GM21786 (cell line): ENCODE measurements around the gene KIR2DL1.
"Not testable (repeated sequence)": the region's sequence is repeated elsewhere in the genome, so short reads cannot be mapped to it uniquely, and the experiment has no call there.

Source experiments
- ATAC-seq: cut with Tn5 transposase; IDR thresholded peaks from one replicate; pipeline ENCODE4 v1.9.1; 2021; ENCODE audit not compliant: unreplicated experiment

Gene KIR2DL1

DNA sequence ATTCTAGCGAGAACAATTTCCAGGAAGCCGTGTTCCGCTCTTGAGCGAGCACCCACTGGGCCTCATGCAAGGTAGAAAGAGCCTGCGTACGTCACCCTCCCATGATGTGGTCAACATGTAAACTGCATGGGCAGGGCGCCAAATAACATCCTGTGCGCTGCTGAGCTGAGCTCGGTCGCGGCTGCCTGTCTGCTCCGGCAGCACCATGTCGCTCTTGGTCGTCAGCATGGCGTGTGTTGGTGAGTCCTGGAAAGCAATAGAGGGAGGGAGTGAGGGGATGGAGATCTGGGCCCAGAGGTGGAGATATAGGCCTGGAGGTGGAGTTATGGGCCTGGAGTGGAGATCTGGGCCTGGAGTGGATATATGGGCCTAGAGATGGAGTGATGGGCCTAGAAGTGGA lies at the start of gene KIR2DL1:
KIR2DL1 (plus strand) TSS at position 148 of the 400 bp plus-strand sequence; CDS start at position 206, 58 bp downstream.
- not testable (repeated sequence) for ATAC-seq

DNA sequence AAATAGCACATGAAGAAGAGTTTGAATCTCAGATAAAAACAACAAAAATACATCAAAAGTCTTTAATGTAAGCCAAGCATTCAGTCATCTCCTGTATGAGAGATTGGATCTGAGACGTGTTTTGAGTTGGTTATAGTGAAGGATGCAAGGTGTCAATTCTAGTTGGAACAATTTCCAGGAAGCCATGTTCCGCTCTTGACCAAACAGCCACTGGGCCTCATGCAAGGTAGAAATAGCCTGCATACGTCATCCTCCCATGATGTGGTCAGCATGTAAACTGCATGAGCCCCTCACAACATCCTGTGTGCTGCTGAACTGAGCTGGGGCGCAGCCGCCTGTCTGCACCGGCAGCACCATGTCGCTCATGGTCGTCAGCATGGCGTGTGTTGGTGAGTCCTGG lies 45.5 kb upstream of the KIR2DL1 start, which contains the start of gene KIR3DL3:
KIR3DL3 (plus strand) TSS at position 301 of the 400 bp plus-strand sequence; CDS start at position 356, 55 bp downstream.
- no peak for ATAC-seq

- no peak for ATAC-seq
Observed at GRCh38 chr19:54724644-54725043, 44.9 kb upstream of the KIR2DL1 start.

DNA sequence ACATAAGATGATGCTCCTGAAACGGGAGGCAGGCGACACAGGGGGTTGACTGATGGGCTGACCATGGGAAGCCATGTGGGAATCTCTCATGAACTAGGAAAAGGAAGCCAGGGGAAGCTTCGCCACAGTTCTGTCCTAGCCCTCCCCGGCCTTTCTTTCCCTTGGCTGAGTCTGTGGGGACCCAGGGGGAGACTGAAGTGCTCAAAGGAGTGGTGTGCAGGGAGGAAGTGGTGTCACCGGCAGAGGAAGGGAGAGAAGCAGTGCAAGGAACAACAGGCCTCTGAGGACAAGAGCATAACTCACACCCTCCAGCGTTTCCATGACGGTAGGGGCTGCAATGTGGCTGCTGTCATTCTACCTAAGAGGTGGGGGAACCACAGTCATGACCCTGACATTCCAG lies 44.3 kb upstream of the KIR2DL1 start:
- no peak for ATAC-seq

- ATAC-seq = no peak
Observed at GRCh38 chr19:54727562-54727961, 42.0 kb upstream of the KIR2DL1 start.

GRCh38 chr19:54728167-54728566 lies 41.4 kb upstream of the KIR2DL1 start:
- no peak for ATAC-seq

- ATAC-seq = no peak
Observed at GRCh38 chr19:54729416-54730188, 40.0 kb upstream of the KIR2DL1 start.

- ATAC-seq = no peak
Observed at GRCh38 chr19:54731191-54731590, 38.4 kb upstream of the KIR2DL1 start.

DNA sequence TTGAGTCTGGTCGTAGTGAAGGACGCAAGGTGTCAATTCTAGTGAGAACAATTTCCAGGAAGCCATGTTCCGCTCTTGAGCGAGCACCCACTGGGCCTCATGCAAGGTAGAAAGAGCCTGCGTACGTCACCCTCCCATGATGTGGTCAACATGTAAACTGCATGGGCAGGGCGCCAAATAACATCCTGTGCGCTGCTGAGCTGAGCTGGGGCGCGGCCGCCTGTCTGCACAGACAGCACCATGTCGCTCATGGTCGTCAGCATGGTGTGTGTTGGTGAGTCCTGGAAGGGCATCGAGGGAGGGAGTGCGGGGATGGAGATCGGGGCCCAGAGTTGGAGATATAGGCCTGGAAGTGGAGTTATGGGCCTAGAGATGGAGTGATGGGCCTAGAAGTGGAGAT lies 31.3 kb upstream of the KIR2DL1 start, which contains the start of gene KIR2DL3:
KIR2DL3 (plus strand) TSS at position 208 of the 400 bp plus-strand sequence; CDS start at position 241, 33 bp downstream.
- ATAC-seq = not testable (repeated sequence)

- ATAC-seq = no peak
Observed at GRCh38 chr19:54738715-54739114, 30.9 kb upstream of the KIR2DL1 start.

DNA sequence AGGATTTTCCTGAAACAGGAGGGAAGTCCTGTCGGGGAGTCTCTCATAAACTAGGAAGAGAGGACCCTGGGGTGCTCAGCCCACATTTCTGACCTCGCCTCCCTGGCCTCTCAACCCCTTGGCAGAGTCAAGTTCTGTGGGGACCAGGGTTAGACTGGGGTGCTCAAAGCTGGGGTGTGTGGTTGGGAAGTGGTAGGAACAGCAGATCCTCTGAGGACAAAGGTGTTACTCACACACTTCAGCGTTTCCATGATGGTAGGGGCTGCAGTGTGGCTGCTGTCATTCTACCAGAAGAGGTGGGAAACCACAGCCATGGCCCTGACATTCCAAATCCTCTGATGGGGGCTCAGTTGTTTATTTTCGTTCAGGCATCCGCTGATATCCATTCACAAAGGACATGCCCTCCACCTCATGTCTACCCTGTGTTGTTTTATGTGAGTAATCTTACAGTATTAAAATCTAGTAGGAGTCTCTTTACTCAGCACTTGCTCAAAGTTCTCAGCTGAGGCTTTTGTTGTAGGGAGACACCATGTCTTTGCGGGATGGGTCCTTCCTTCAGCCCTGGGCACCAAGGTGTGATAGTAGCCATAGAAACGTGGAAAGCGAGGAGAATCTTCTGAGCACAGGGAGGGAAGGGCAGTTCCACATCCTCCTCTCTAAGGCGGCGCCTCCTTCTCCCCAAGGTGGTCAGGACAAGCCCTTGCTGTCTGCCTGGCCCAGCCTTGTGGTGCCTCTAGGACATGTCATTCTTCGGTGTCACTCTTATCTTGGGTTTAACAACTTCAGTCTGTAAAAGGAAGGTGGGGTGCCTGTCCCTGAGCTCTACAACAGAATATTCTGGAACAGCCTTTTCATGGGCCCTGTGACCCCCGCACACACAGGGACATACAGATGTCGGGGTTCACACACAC lies 29.8 kb upstream of the KIR2DL1 start:
- ATAC-seq = no peak

- ATAC-seq = not testable (repeated sequence)
Observed at GRCh38 chr19:54741950-54742349, 27.6 kb upstream of the KIR2DL1 start.

GRCh38 chr19:54744080-54744479 lies 25.5 kb upstream of the KIR2DL1 start:
- not testable (repeated sequence) for ATAC-seq

DNA sequence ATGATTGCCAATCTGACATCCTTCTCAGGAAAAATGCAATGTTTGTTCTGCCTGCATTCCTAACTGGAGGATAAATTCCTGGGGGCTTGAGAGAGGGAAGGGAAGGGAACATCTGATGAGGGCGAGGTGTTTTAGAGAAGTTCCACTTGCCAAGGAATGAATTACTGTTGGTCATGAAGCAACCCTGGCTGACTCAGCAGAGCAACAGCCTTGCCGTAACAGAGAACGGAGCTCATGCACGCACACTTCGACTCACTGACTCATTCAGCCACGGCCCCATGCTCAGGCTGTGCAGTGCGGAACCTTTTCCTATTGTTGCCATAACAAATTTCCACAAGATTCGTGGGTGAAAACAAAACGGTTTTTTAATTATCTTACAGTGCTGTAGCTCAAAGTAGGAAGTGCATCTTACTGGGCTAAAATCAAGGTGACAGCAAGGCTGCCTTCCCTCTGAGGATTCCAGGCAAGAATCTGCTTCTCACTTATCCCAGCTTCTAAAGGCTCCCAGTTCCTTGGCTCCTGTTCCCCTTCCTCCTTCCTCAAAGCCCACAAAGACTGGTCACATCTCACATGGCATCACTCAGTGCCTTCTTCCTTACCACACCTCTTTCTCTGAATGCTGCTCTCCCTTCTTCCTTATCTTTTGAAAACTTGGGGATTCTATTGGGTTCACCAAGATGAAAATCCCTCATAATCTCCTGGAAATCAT lies 21.8 kb upstream of the KIR2DL1 start:
- not testable (repeated sequence) for ATAC-seq

- ATAC-seq = not testable (repeated sequence)
Observed at GRCh38 chr19:54750276-54750675, 19.3 kb upstream of the KIR2DL1 start.

GRCh38 chr19:54756204-54757110 lies 13.1 kb upstream of the KIR2DL1 start:
- ATAC-seq = not testable (repeated sequence)

- not testable (repeated sequence) for ATAC-seq
Observed at GRCh38 chr19:54758577-54758976, 11.0 kb upstream of the KIR2DL1 start.

DNA sequence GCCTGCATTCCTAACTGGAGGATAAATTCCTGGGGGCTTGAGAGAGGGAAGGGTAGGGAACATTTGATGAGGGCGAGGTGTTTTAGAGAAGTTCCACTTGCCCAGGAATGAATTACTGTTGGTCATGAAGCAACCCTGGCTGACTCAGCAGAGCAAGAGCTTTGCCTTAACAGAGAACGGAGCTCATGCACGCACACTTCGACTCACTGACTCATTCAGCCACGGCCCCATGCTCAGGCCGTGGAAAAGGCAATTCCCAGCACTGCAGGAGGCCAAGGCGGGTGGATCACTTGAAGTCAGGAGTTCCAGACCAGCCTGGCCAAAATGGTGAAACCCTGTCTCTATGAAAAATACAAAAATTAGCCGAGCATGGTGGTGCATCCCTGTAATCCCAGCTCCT lies 5.4 kb upstream of the KIR2DL1 start:
- ATAC-seq = not testable (repeated sequence)

GRCh38 chr19:54766464-54766863 lies 3.1 kb upstream of the KIR2DL1 start:
- not testable (repeated sequence) for ATAC-seq

DNA sequence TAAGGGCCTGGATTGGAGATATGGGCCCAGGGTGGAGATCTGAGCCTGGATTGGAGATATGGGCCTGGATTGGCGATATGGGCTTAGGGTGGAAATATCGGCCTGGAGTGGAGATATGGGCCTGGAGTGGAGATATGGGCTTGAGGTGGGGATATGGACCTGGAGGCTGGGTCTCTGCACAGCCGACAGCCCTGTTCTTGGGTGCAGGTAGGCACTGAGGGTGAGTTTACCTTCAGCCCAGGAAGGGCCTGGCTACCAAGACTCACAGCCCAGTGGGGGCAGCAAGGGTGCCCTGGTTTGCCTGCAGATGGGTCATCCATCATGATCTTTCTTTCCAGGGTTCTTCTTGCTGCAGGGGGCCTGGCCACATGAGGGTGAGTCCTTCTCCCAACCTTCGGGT lies 918 bp downstream of the KIR2DL1 start:
- ATAC-seq = not testable (repeated sequence)
